ENCODE data around the gene CTSS. TPM values are rescaled to one million over a fixed set of nuclear protein-coding genes. Genes with fewer than 3 reads are reported as not detected.
"Not testable (repeated sequence)": the region's sequence is repeated elsewhere in the genome, so short reads cannot be mapped to it uniquely, and the experiment has no call there.

The CTSS gene
- total and polyA plus RNA-seq, 2 donors (not counting 3 experiments of a cell fraction or from before 2014, with no cell fraction given): 4.0 to 11.1 TPM

DNA sequence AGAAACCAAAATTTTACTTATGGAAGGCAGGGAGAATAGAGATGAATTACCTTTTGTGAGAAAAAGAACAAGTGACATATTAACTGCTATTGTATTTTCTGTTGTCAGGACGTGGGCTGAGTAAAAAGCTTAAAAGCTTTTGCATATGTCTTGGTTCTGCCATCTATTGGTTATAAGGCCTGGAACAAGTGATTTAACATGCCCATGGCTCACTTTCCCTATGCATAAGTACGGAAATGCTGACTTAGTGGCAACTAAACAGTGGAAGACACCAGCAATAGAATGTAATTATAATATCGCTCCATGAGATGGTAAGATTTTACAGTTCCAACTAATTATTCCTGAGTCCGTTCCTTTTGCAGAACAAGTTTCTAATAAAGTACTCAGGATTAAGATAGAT, 6.7 kb upstream of the CTSS start:
- Histone ChIP-seq H3K4me1 (ENCODE audit: control insufficient read depth, extremely low read depth, insufficient read depth, low read length) (no peaks in the 10 kb centered on the region), H3K9me3 (replicated peaks; ENCODE audit: control insufficient read depth, insufficient read depth, low read length) (no peaks in the 10 kb centered on the region), H3K79me2 (ENCODE audit: control insufficient read depth, insufficient read depth, low read length) (no peaks in the 10 kb centered on the region), H3K9me1 (replicated peaks; ENCODE audit: control insufficient read depth, extremely low read depth, insufficient read depth, low read length) (no peaks in the 10 kb centered on the region), H3K4me2 (ENCODE audit: insufficient read depth, low read length) (no peak overlapping the region), H3K9ac (replicated peaks; ENCODE audit: extremely low read depth, insufficient read depth, low read length) (no peak overlapping the region), H3K36me3 (ENCODE audit: control insufficient read depth in 2 of 2, extremely low read depth in 1 of 2, insufficient read depth in 2 of 2, low read length in 2 of 2) (no peaks in the 10 kb centered on the region), H4K20me1 (replicated peaks; ENCODE audit: control insufficient read depth, extremely low read depth, insufficient read depth, low read length) (no peaks in the 10 kb centered on the region), H3K27ac (ENCODE audit: insufficient read depth, low read depth, low read length) (no peak overlapping the region), H3K4me3 (replicated peaks in 1 of 3; ENCODE audit: insufficient read depth in 1 of 3, low read depth in 1 of 3, low read length in 3 of 3) (no peak overlapping the region), H2AFZ (ENCODE audit: low read depth, low read length) (no peak overlapping the region), H3K27me3 (ENCODE audit: control insufficient read depth in 2 of 2, insufficient read depth in 2 of 2, low read length in 2 of 2) (no peaks in the 10 kb centered on the region)
- dilution Hi-C loops (cut with MboI; ENCODE audit: extremely low pct_ligation_motif_present, low sequenced_read_pairs) (no loop called here), intact Hi-C loops (cut with micrococcal nuclease) (no loop called here)
- no peak for FAIRE-seq
- DNase-seq (ENCODE audit: low read depth, low spot score): no peak
- POLR2A ChIA-PET: no interaction called here
- CTCF ChIA-PET: no interaction called here
- no TSS peak for BruUV-seq (replicated peaks)
- TF ChIP-seq EZH2 (IDR thresholded peaks at IDR 0.05; ENCODE audit: borderline replicate concordance, low read depth, low read length, severe bottlenecking) (no peak), POLR2A (IDR thresholded peaks at IDR 0.05; ENCODE audit: low read depth, low read length) (no peak), MYC (IDR thresholded peaks at IDR 0.05; ENCODE audit: low read depth, low read length) (no peak), GATA2 (IDR thresholded peaks at IDR 0.05; ENCODE audit: insufficient read depth, insufficient read length, low read depth, low read length) (no peak), JUN (IDR thresholded peaks at IDR 0.05; ENCODE audit: borderline replicate concordance, insufficient read depth, insufficient read length, low read depth) (no peak), POLR2AphosphoS5 (IDR thresholded peaks at IDR 0.05; ENCODE audit: insufficient read depth, low read depth, low read length) (no peak), FOS (IDR thresholded peaks at IDR 0.05; ENCODE audit: borderline replicate concordance, insufficient read depth, low read length) (no peak)
- TF ChIP-seq, protein P1, sequence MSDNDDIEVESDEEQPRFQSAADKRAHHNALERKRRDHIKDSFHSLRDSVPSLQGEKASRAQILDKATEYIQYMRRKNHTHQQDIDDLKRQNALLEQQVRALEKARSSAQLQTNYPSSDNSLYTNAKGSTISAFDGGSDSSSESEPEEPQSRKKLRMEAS (IDR thresholded peaks at IDR 0.05; ENCODE audit: insufficient read depth, insufficient read length): no peak
- TF ChIP-seq, protein P2, sequence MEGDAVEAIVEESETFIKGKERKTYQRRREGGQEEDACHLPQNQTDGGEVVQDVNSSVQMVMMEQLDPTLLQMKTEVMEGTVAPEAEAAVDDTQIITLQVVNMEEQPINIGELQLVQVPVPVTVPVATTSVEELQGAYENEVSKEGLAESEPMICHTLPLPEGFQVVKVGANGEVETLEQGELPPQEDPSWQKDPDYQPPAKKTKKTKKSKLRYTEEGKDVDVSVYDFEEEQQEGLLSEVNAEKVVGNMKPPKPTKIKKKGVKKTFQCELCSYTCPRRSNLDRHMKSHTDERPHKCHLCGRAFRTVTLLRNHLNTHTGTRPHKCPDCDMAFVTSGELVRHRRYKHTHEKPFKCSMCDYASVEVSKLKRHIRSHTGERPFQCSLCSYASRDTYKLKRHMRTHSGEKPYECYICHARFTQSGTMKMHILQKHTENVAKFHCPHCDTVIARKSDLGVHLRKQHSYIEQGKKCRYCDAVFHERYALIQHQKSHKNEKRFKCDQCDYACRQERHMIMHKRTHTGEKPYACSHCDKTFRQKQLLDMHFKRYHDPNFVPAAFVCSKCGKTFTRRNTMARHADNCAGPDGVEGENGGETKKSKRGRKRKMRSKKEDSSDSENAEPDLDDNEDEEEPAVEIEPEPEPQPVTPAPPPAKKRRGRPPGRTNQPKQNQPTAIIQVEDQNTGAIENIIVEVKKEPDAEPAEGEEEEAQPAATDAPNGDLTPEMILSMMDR (IDR thresholded peaks at IDR 0.05; ENCODE audit: extremely low read depth in 1 of 2, insufficient read depth in 1 of 2, low read depth in 1 of 2, low read length in 2 of 2): no peak

DNA sequence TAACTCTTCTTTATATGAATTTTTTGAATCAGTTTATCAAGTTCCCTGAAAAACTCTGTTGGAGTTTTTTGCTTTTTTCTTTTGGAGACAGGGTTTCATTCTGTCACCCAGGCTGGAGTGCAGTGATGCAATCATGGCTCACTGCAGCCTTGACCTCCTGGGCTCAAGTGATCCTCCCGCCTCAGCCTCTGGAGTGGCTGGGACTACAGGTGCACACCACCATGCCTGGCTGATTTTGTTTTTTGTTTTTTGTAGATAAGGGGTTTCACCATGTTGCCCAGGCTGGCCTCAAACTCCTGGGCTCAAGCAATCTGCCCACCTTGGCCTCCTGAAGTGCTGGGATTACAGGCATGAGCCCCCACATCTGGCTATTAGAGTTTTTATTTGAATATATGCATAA, 2.1 kb upstream of the CTSS start:
- intact Hi-C loops (cut with micrococcal nuclease); H3K9ac ChIP-seq (replicated peaks; ENCODE audit: extremely low read depth, insufficient read depth, low read length); DNase-seq (ENCODE audit: low read depth, low spot score); BruUV-seq (replicated peaks); H3K9me3 ChIP-seq (replicated peaks; ENCODE audit: control insufficient read depth, insufficient read depth, low read length); H3K36me3 ChIP-seq (ENCODE audit: control insufficient read depth in 2 of 2, extremely low read depth in 1 of 2, insufficient read depth in 2 of 2, low read length in 2 of 2); H3K9me1 ChIP-seq (replicated peaks; ENCODE audit: control insufficient read depth, extremely low read depth, insufficient read depth, low read length); POLR2A ChIA-PET; FAIRE-seq; H4K20me1 ChIP-seq (replicated peaks; ENCODE audit: control insufficient read depth, extremely low read depth, insufficient read depth, low read length); H2AFZ ChIP-seq (ENCODE audit: low read depth, low read length); H3K27me3 ChIP-seq (ENCODE audit: control insufficient read depth in 2 of 2, insufficient read depth in 2 of 2, low read length in 2 of 2); H3K4me2 ChIP-seq (ENCODE audit: insufficient read depth, low read length); H3K4me3 ChIP-seq (replicated peaks in 1 of 3; ENCODE audit: insufficient read depth in 1 of 3, low read depth in 1 of 3, low read length in 3 of 3); dilution Hi-C loops (cut with MboI; ENCODE audit: extremely low pct_ligation_motif_present, low sequenced_read_pairs); H3K79me2 ChIP-seq (ENCODE audit: control insufficient read depth, insufficient read depth, low read length); H3K27ac ChIP-seq (ENCODE audit: insufficient read depth, low read depth, low read length): not testable (repeated sequence)
- CTCF ChIA-PET: interaction anchor here (0.7 to 2.2 kb wide), 2 partner anchors 46 to 70 kb away, joined by 3 to 4 read pairs; partner anchors contain the start of gene GOLPH3L
- H3K4me1 ChIP-seq (ENCODE audit: control insufficient read depth, extremely low read depth, insufficient read depth, low read length): peaks cover 23% of the 10 kb centered on the region

DNA sequence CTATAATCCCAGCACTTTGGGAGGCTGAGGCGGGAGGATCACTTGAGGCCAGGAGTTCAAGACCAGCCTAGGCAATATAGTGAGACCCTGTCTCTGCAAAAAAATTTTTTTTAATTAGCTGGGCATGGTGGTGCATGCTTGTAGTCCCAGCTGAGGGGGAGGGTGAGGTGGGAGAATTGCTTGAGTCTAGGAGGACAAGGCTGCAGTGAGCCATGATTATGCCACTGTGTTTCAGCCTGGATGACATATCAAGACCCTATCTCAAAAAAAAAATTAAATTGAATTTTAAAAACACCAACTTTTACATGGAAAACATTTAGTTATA, 361 bp upstream of the CTSS start:
- FAIRE-seq; H3K27me3 ChIP-seq (ENCODE audit: control insufficient read depth in 2 of 2, insufficient read depth in 2 of 2, low read length in 2 of 2); BruUV-seq (replicated peaks); H3K36me3 ChIP-seq (ENCODE audit: control insufficient read depth in 2 of 2, extremely low read depth in 1 of 2, insufficient read depth in 2 of 2, low read length in 2 of 2); H4K20me1 ChIP-seq (replicated peaks; ENCODE audit: control insufficient read depth, extremely low read depth, insufficient read depth, low read length); H3K9me3 ChIP-seq (replicated peaks; ENCODE audit: control insufficient read depth, insufficient read depth, low read length); H3K79me2 ChIP-seq (ENCODE audit: control insufficient read depth, insufficient read depth, low read length); H3K4me3 ChIP-seq (replicated peaks in 1 of 3; ENCODE audit: insufficient read depth in 1 of 3, low read depth in 1 of 3, low read length in 3 of 3); dilution Hi-C loops (cut with MboI; ENCODE audit: extremely low pct_ligation_motif_present, low sequenced_read_pairs); H3K9ac ChIP-seq (replicated peaks; ENCODE audit: extremely low read depth, insufficient read depth, low read length); DNase-seq (ENCODE audit: low read depth, low spot score); POLR2A ChIA-PET; H3K9me1 ChIP-seq (replicated peaks; ENCODE audit: control insufficient read depth, extremely low read depth, insufficient read depth, low read length): not testable (repeated sequence)
- CTCF ChIA-PET: interaction anchor here (0.7 kb wide), 1 partner anchor 47 kb away, joined by 3 read pairs; no protein-coding TSS in a partner anchor
- intact Hi-C loops (cut with micrococcal nuclease): loop anchor here (2.0 kb wide), 2 partner anchors 15 to 69 kb away; partner anchors contain the start of gene GOLPH3L
- H2AFZ ChIP-seq (ENCODE audit: low read depth, low read length): peak overlapping the region; percentile 95
- peaks cover 23% of the 10 kb centered on the region for H3K4me1 ChIP-seq (ENCODE audit: control insufficient read depth, extremely low read depth, insufficient read depth, low read length)
- peak overlapping the region; percentile 77 for H3K27ac ChIP-seq (ENCODE audit: insufficient read depth, low read depth, low read length)
- peak overlapping the region; percentile 47 for H3K4me2 ChIP-seq (ENCODE audit: insufficient read depth, low read length)

All from endothelial cell of umbilical vein (primary cell).